ENCODE results near the gene ZNF692.

ZNF692 gene

GRCh38 chr1:248818505-248819374, 40.1 kb downstream of the ZNF692 start:
- Histone ChIP-seq H3K9me3 (ENCODE audit: control insufficient read depth, low read length) (no peaks in the 10 kb centered on the region), H3K4me1 (peaks cover 3% of the 10 kb centered on the region), H3K4me3 (ENCODE audit: low read depth, low read length) (no peak overlapping the region), H3K27ac (no peak overlapping the region), H2AFZ (no peak overlapping the region), H3K4me2 (ENCODE audit: low read length) (no peak overlapping the region), H3K36me3 (ENCODE audit: control insufficient read depth, insufficient read depth, low read length) (no peaks in the 10 kb centered on the region), H3K9ac (no peak overlapping the region), H3K79me2 (peaks cover 4% of the 10 kb centered on the region), H3K27me3 (ENCODE audit: control insufficient read depth, insufficient read depth, low read length) (no peaks in the 10 kb centered on the region)
- TF ChIP-seq CTCF (IDR thresholded peaks at IDR 0.05): no peak

- no peak overlapping the region for H2AFZ ChIP-seq
- no peaks in the 10 kb centered on the region for H3K27me3 ChIP-seq (ENCODE audit: control insufficient read depth, insufficient read depth, low read length)
- H3K4me2 ChIP-seq (ENCODE audit: low read length): no peak overlapping the region
- H3K27ac ChIP-seq: no peak overlapping the region
- H3K9me3 ChIP-seq (ENCODE audit: control insufficient read depth, low read length): no peaks in the 10 kb centered on the region
- H3K79me2 ChIP-seq: no peaks in the 10 kb centered on the region
- no peak for TF ChIP-seq CTCF (IDR thresholded peaks at IDR 0.05)
- no peak overlapping the region for H3K4me3 ChIP-seq (ENCODE audit: low read depth, low read length)
- no peaks in the 10 kb centered on the region for H3K4me1 ChIP-seq
- H3K9ac ChIP-seq: no peak overlapping the region
- no peaks in the 10 kb centered on the region for H3K36me3 ChIP-seq (ENCODE audit: control insufficient read depth, insufficient read depth, low read length)
Observed at GRCh38 chr1:248817065-248817464, 41.8 kb downstream of the ZNF692 start.

- no peak overlapping the region for H3K4me2 ChIP-seq (ENCODE audit: low read length)
- no peak for TF ChIP-seq CTCF (IDR thresholded peaks at IDR 0.05)
- no peaks in the 10 kb centered on the region for H3K9me3 ChIP-seq (ENCODE audit: control insufficient read depth, low read length)
- H3K27ac ChIP-seq: no peak overlapping the region
- H3K4me1 ChIP-seq: no peaks in the 10 kb centered on the region
- no peaks in the 10 kb centered on the region for H3K36me3 ChIP-seq (ENCODE audit: control insufficient read depth, insufficient read depth, low read length)
- H3K27me3 ChIP-seq (ENCODE audit: control insufficient read depth, insufficient read depth, low read length): no peaks in the 10 kb centered on the region
- H2AFZ ChIP-seq: no peak overlapping the region
- H3K9ac ChIP-seq: no peak overlapping the region
- H3K79me2 ChIP-seq: no peaks in the 10 kb centered on the region
- H3K4me3 ChIP-seq (ENCODE audit: low read depth, low read length): no peak overlapping the region
Observed at GRCh38 chr1:248816042-248816851, 42.6 kb downstream of the ZNF692 start.

- Histone ChIP-seq H2AFZ (no peak overlapping the region), H3K9me3 (ENCODE audit: control insufficient read depth, low read length) (no peaks in the 10 kb centered on the region), H3K4me2 (ENCODE audit: low read length) (no peak overlapping the region), H3K4me3 (ENCODE audit: low read depth, low read length) (no peak overlapping the region), H3K27me3 (ENCODE audit: control insufficient read depth, insufficient read depth, low read length) (no peaks in the 10 kb centered on the region), H3K4me1 (no peaks in the 10 kb centered on the region), H3K79me2 (no peaks in the 10 kb centered on the region), H3K9ac (no peak overlapping the region), H3K36me3 (ENCODE audit: control insufficient read depth, insufficient read depth, low read length) (no peaks in the 10 kb centered on the region), H3K27ac (no peak overlapping the region)
- no peak for TF ChIP-seq CTCF (IDR thresholded peaks at IDR 0.05)
Observed at GRCh38 chr1:248815407-248816034, 43.4 kb downstream of the ZNF692 start.

Data from parathyroid adenoma (tissue), 2 donors.